Activated CD4-positive, alpha-beta memory T cell treated with anti-CD3 and anti-CD28 coated beads for 36 hours (primary cell): ENCODE results near the gene PPARD. TPM values are rescaled to one million over a fixed set of nuclear protein-coding genes. Genes with fewer than 3 reads are reported as not detected.
"Not testable (repeated sequence)": the region's sequence is repeated elsewhere in the genome, so short reads cannot be mapped to it uniquely, and the experiment has no call there.

Experiments used
- CTCF ChIA-PET: fragments of 350-600 bp; sonication (Branson Sonifier 250); formaldehyde crosslinking; loops from one replicate; lab custom pipeline; 2021; ENCODE audit warnings: antibody characterized with exemption, inconsistent platforms; lab: Charles Lee
- POLR2A ChIA-PET: fragments of 350-600 bp; sonication (Branson Sonifier 250); formaldehyde crosslinking; loops from one replicate; lab custom pipeline; 2021; ENCODE audit warnings: antibody characterized with exemption; lab: Charles Lee
- DNase-seq: peaks from one replicate; pipeline ENCODE4 v3.0.0-alpha.2; 2020
- H3K27ac Mint-ChIP-seq: one replicate; pipeline ENCODE4 v1.8.0; 2021; ENCODE audit warnings: mixed read lengths
- H3K27me3 Mint-ChIP-seq: one replicate; pipeline ENCODE4 v1.8.0; 2021; ENCODE audit warnings: mixed read lengths
- H3K36me3 Mint-ChIP-seq: one replicate; pipeline ENCODE4 v1.8.0; 2021; ENCODE audit warnings: mixed read lengths
- H3K4me1 Mint-ChIP-seq: one replicate; pipeline ENCODE4 v1.8.0; 2021; ENCODE audit warnings: low read depth, mixed read lengths
- H3K4me3 Mint-ChIP-seq: one replicate; pipeline ENCODE4 v1.8.0; 2021; ENCODE audit warnings: mild to moderate bottlenecking, mixed read lengths
- H3K9me3 Mint-ChIP-seq: one replicate; pipeline ENCODE4 v1.8.0; 2021; ENCODE audit warnings: mixed read lengths
- intact Hi-C: fragments of 100-400 bp; cut with micrococcal nuclease; formaldehyde crosslinking; loops from one replicate; pipeline ENCODE4 v1.15.1; 2023
- total RNA-seq, 2 experiments: library from RNA; stranded (reverse); gene quantifications; one replicate each; pipeline ENCODE4 v1.2.3, GENCODE V29; 2021

Gene PPARD
- total RNA-seq, 2 experiments from 2014 or later = 19.9 to 20.9 TPM

- CTCF ChIA-PET = interaction anchor here (1.3 to 1.6 kb wide), 4 partner anchors 9 to 76 kb away, joined by 3 to 5 read pairs (median 4); partner anchors contain the start of gene PPARD
- peaks cover 33% of the 10 kb centered on the region for H3K4me1 Mint-ChIP-seq
Measured at GRCh38 chr6:35417979-35418661, 75.8 kb downstream of the PPARD start.

GRCh38 chr6:35419417-35419816 is 77.1 kb downstream of the PPARD start:
- ChIA-PET POLR2A (interaction anchor here (0.8 kb wide), 1 partner anchor 87 kb away, joined by 3 read pairs; no protein-coding TSS in a partner anchor), CTCF (interaction anchor here (0.7 to 1.6 kb wide), 5 partner anchors 10 to 77 kb away, joined by 4 to 5 read pairs (median 4); partner anchors contain the start of genes PPARD and RPL10A)
- intact Hi-C loops = no loop called here
- Mint-ChIP-seq H3K4me3 (no peak overlapping the region), H3K9me3 (no peaks in the 10 kb centered on the region), H3K27me3 (no peaks in the 10 kb centered on the region), H3K36me3 (peaks cover 18% of the 10 kb centered on the region), H3K27ac (peak overlapping the region; percentile 54), H3K4me1 (peaks cover 31% of the 10 kb centered on the region)
- DNase-seq = peak; percentile 13

More at GRCh38 chr6:35417979-35418661, 75.8 kb downstream of the PPARD start:
- Mint-ChIP-seq H3K27ac (peak overlapping the region; percentile 54), H3K9me3 (no peaks in the 10 kb centered on the region), H3K27me3 (no peaks in the 10 kb centered on the region), H3K4me3 (no peak overlapping the region), H3K36me3 (peaks cover 19% of the 10 kb centered on the region)
- no peak for DNase-seq
- POLR2A ChIA-PET = no interaction called here
- intact Hi-C loops = no loop called here

- peaks cover 26% of the 10 kb centered on the region for H3K4me1 Mint-ChIP-seq
- H3K36me3 Mint-ChIP-seq = peaks cover 21% of the 10 kb centered on the region
- no peaks in the 10 kb centered on the region for H3K27me3 Mint-ChIP-seq
- no peak overlapping the region for H3K4me3 Mint-ChIP-seq
- ChIA-PET CTCF (interaction anchor here (0.8 to 1.6 kb wide), 5 partner anchors 10 to 78 kb away, joined by 3 to 5 read pairs (median 4); partner anchors contain the start of genes PPARD and RPL10A), POLR2A (interaction anchor here (0.8 kb wide), 1 partner anchor 88 kb away, joined by 3 read pairs; no protein-coding TSS in a partner anchor)
- intact Hi-C loops = no loop called here
- no peaks in the 10 kb centered on the region for H3K9me3 Mint-ChIP-seq
- H3K27ac Mint-ChIP-seq = no peak overlapping the region
- no peak for DNase-seq
Measured at GRCh38 chr6:35419961-35420360, 77.6 kb downstream of the PPARD start.

GRCh38 chr6:35425284-35425683 is 82.9 kb downstream of the PPARD start:
- ChIA-PET POLR2A (no interaction called here), CTCF (no interaction called here)
- no peak overlapping the region for H3K4me3 Mint-ChIP-seq
- peaks cover 42% of the 10 kb centered on the region for H3K36me3 Mint-ChIP-seq
- intact Hi-C loops = no loop called here
- H3K27me3 Mint-ChIP-seq = no peaks in the 10 kb centered on the region
- peaks cover 23% of the 10 kb centered on the region for H3K9me3 Mint-ChIP-seq
- H3K4me1 Mint-ChIP-seq = no peaks in the 10 kb centered on the region
- no peak for DNase-seq
- no peak overlapping the region for H3K27ac Mint-ChIP-seq

- DNase-seq = no peak
- Mint-ChIP-seq H3K36me3 (peaks cover 40% of the 10 kb centered on the region), H3K4me3 (no peak overlapping the region), H3K27ac (peak overlapping the region; percentile 8), H3K27me3 (no peaks in the 10 kb centered on the region), H3K9me3 (peaks cover 23% of the 10 kb centered on the region), H3K4me1 (no peaks in the 10 kb centered on the region)
- ChIA-PET CTCF (no interaction called here), POLR2A (no interaction called here)
- intact Hi-C loops = no loop called here
Measured at GRCh38 chr6:35426074-35426473, 83.7 kb downstream of the PPARD start.

- POLR2A ChIA-PET = no interaction called here
- CTCF ChIA-PET = no interaction called here
Measured at GRCh38 chr6:35427435-35427834, 85.1 kb downstream of the PPARD start.

GRCh38 chr6:35427851-35428321 is 85.5 kb downstream of the PPARD start:
- Mint-ChIP-seq H3K27me3 (no peaks in the 10 kb centered on the region), H3K9me3 (peaks cover 23% of the 10 kb centered on the region), H3K36me3 (peaks cover 34% of the 10 kb centered on the region), H3K4me1 (no peaks in the 10 kb centered on the region), H3K4me3 (no peak overlapping the region), H3K27ac (no peak overlapping the region)
- CTCF ChIA-PET = interaction anchor here (0.6 kb wide), 1 partner anchor 95 kb away, joined by 3 read pairs; no protein-coding TSS in a partner anchor
- intact Hi-C loops = no loop called here
- no peak for DNase-seq
- POLR2A ChIA-PET = no interaction called here

More at GRCh38 chr6:35427435-35427834, 85.1 kb downstream of the PPARD start:
- Mint-ChIP-seq H3K27ac (no peak overlapping the region), H3K27me3 (no peaks in the 10 kb centered on the region), H3K4me1 (no peaks in the 10 kb centered on the region), H3K36me3 (peaks cover 36% of the 10 kb centered on the region), H3K4me3 (no peak overlapping the region), H3K9me3 (peaks cover 23% of the 10 kb centered on the region)
- DNase-seq = no peak
- intact Hi-C loops = no loop called here

- peaks cover 23% of the 10 kb centered on the region for H3K9me3 Mint-ChIP-seq
- POLR2A ChIA-PET = no interaction called here
- intact Hi-C loops = no loop called here
Measured at GRCh38 chr6:35428421-35429149, 86.2 kb downstream of the PPARD start.

GRCh38 chr6:35429463-35429862 is 87.1 kb downstream of the PPARD start:
- intact Hi-C loops = no loop called here
- Mint-ChIP-seq H3K4me1 (no peaks in the 10 kb centered on the region), H3K27me3 (no peaks in the 10 kb centered on the region), H3K4me3 (no peak overlapping the region), H3K27ac (no peak overlapping the region), H3K9me3 (peaks cover 23% of the 10 kb centered on the region), H3K36me3 (peaks cover 34% of the 10 kb centered on the region)
- DNase-seq = no peak
- ChIA-PET POLR2A (no interaction called here), CTCF (interaction anchor here (0.7 kb wide), 2 partner anchors 10 to 188 kb away, joined by 4 read pairs; no protein-coding TSS in a partner anchor)

More at GRCh38 chr6:35428421-35429149, 86.2 kb downstream of the PPARD start:
- Mint-ChIP-seq H3K36me3 (peaks cover 34% of the 10 kb centered on the region), H3K27ac (no peak overlapping the region), H3K27me3 (no peaks in the 10 kb centered on the region), H3K4me3 (no peak overlapping the region), H3K4me1 (no peaks in the 10 kb centered on the region)
- CTCF ChIA-PET = interaction anchor here (0.6 kb wide), 2 partner anchors 94 to 127 kb away, joined by 3 read pairs; no protein-coding TSS in a partner anchor
- DNase-seq = no peak

GRCh38 chr6:35432291-35432690 is 89.9 kb downstream of the PPARD start:
- CTCF ChIA-PET = interaction anchor here (1.4 kb wide), 1 partner anchor 17 kb away, joined by 5 read pairs; no protein-coding TSS in a partner anchor

GRCh38 chr6:35432702-35433101 is 90.3 kb downstream of the PPARD start:
- Mint-ChIP-seq H3K36me3 (peaks cover 15% of the 10 kb centered on the region), H3K9me3 (peaks cover 23% of the 10 kb centered on the region)
- intact Hi-C loops, H3K27ac Mint-ChIP-seq, H3K4me3 Mint-ChIP-seq, DNase-seq, H3K27me3 Mint-ChIP-seq, H3K4me1 Mint-ChIP-seq, POLR2A ChIA-PET: not testable (repeated sequence)
- CTCF ChIA-PET = interaction anchor here (1.4 kb wide), 1 partner anchor 17 kb away, joined by 5 read pairs; no protein-coding TSS in a partner anchor

More at GRCh38 chr6:35432291-35432690, 89.9 kb downstream of the PPARD start:
- Mint-ChIP-seq H3K27me3 (no peaks in the 10 kb centered on the region), H3K9me3 (peaks cover 23% of the 10 kb centered on the region), H3K4me1 (no peaks in the 10 kb centered on the region), H3K36me3 (peaks cover 15% of the 10 kb centered on the region), H3K27ac (no peak overlapping the region), H3K4me3 (no peak overlapping the region)
- intact Hi-C loops = no loop called here
- POLR2A ChIA-PET = no interaction called here
- no peak for DNase-seq
